ENCODE data around the gene PCK2.
"Not testable (repeated sequence)": the region's sequence is repeated elsewhere in the genome, so short reads cannot be mapped to it uniquely, and the experiment has no call there.

Gene PCK2

GRCh38 chr14:24103451-24103850 is 9.3 kb downstream of the PCK2 start:
- Histone ChIP-seq H3K4me1 (ENCODE audit: control insufficient read depth, insufficient read depth, low read length) (no peaks in the 10 kb centered on the region), H3K36me3 (ENCODE audit: control insufficient read depth in 2 of 2, insufficient read depth in 1 of 2, low read length in 2 of 2) (peaks cover 0 to 47% of the 10 kb centered on the region in 2 experiments; a peak in 2 of 3 replicates), H3K27ac (ENCODE audit: extremely low read depth, low read depth, low read length) (no peak overlapping the region), H3K9me3 (ENCODE audit: control insufficient read depth, insufficient read depth, low read depth, low read length) (no peaks in the 10 kb centered on the region), H3K4me3 (ENCODE audit: low read depth, low read length) (no peak overlapping the region)
- ChIA-PET POLR2A (interaction anchor here (1.8 to 1.9 kb wide), 2 partner anchors 9 to 11 kb away, joined by 7 to 14 read pairs; partner anchors contain the start of genes DCAF11, NRL and PCK2), CTCF (interaction anchor here (7.5 to 8.9 kb wide), 2 partner anchors 10 to 46 kb away, joined by 145 to 163 read pairs; partner anchors contain the start of gene PCK2)
- TF ChIP-seq ZNF624 (tag by site-specific recombination; IDR thresholded peaks at IDR 0.05) (no peak), ATF2 (tag by site-specific recombination; IDR thresholded peaks at IDR 0.05; ENCODE audit: low read depth) (no peak), ZBTB49 (tag by site-specific recombination; IDR thresholded peaks at IDR 0.05; ENCODE audit: low read depth) (no peak), ZNF302 (tag by site-specific recombination; IDR thresholded peaks at IDR 0.05; ENCODE audit: low read depth) (no peak), ZNF157 (tag by site-specific recombination; IDR thresholded peaks at IDR 0.05) (no peak), ZNF639 (tag by site-specific recombination; IDR thresholded peaks at IDR 0.05) (no peak), SP2 (tag by site-specific recombination; IDR thresholded peaks at IDR 0.05) (no peak), ZNF433 (tag by site-specific recombination; IDR thresholded peaks at IDR 0.05; ENCODE audit: low read depth) (no peak), ZNF239 (tag by site-specific recombination; IDR thresholded peaks at IDR 0.05) (no peak), ZNF626 (tag by site-specific recombination; IDR thresholded peaks at IDR 0.05) (no peak), MEIS1 (CRISPR knock-in tag; IDR thresholded peaks at IDR 0.05; ENCODE audit: borderline replicate concordance) (no peak), ZNF416 (tag by site-specific recombination; IDR thresholded peaks at IDR 0.05) (no peak), ZNF571 (tag by site-specific recombination; IDR thresholded peaks at IDR 0.05) (no peak), ZNF37A (tag by site-specific recombination; IDR thresholded peaks at IDR 0.05) (no peak), ZBTB7A (tag by site-specific recombination; IDR thresholded peaks at IDR 0.05; ENCODE audit: low read depth) (no peak)

- POLR2A ChIA-PET = interaction anchor here (1.2 to 7.1 kb wide), 3 partner anchors 11 to 48 kb away, joined by 5 to 56 read pairs (median 5); partner anchors contain the start of genes EMC9 and PCK2
- not testable (repeated sequence) for H3K27ac ChIP-seq (ENCODE audit: extremely low read depth, low read depth, low read length); H3K9me3 ChIP-seq (ENCODE audit: control insufficient read depth, insufficient read depth, low read depth, low read length); H3K4me3 ChIP-seq (ENCODE audit: low read depth, low read length); H3K4me1 ChIP-seq (ENCODE audit: control insufficient read depth, insufficient read depth, low read length)
- CTCF ChIA-PET = interaction anchor here (0.6 to 8.9 kb wide), 7 partner anchors 12 to 202 kb away, joined by 3 to 163 read pairs (median 5); partner anchors contain the start of genes CIDEB, IRF9 and PCK2
- H3K36me3 ChIP-seq (ENCODE audit: control insufficient read depth in 2 of 2, insufficient read depth in 1 of 2, low read length in 2 of 2) = peaks cover 0 to 25% of the 10 kb centered on the region in 2 experiments; a peak in 2 of 3 replicates
- TF ChIP-seq PRDM10 (tag by site-specific recombination; IDR thresholded peaks at IDR 0.05) = peak; percentile 28; the same call in 1 of the 2 replicates
Observed at GRCh38 chr14:24105609-24106239, 11.6 kb downstream of the PCK2 start.

Data from HEK293 (cell line).